Measurements from ENCODE around the gene GPC6. TPM values are rescaled to one million over a fixed set of nuclear protein-coding genes. Genes with fewer than 3 reads are reported as not detected.

GPC6 gene
- polyA plus RNA-seq, 1 donor (not counting 4 experiments of a cell fraction or from before 2014, with no cell fraction given): 0.42 TPM

GRCh38 chr13:93249364-93250306 is 23.0 kb downstream of the GPC6 start:
- Histone ChIP-seq H3K4me1 (ENCODE audit: control insufficient read depth, extremely low read depth, insufficient read depth, low read length) (peaks cover 9% of the 10 kb centered on the region), H3K9me3 (ENCODE audit: control insufficient read depth, low read depth, low read length) (no peaks in the 10 kb centered on the region), H3K4me3 (ENCODE audit: control insufficient read depth in 2 of 3, extremely low read depth in 1 of 3, insufficient read depth in 2 of 3, low read depth in 1 of 3, low read length in 3 of 3) (no peak overlapping the region), H3K27me3 (ENCODE audit: control insufficient read depth, extremely low read depth, insufficient read depth, low read length) (no peaks in the 10 kb centered on the region), H2AFZ (ENCODE audit: control insufficient read depth, low read length) (peak overlapping the region; percentile 59), H4K20me1 (ENCODE audit: control insufficient read depth, extremely low read depth, insufficient read depth, low read length) (no peaks in the 10 kb centered on the region), H3K4me2 (ENCODE audit: control insufficient read depth, extremely low read depth, insufficient read depth, low read depth, low read length) (no peak overlapping the region), H3K9ac (ENCODE audit: control insufficient read depth, extremely low read depth, insufficient read depth, low read length) (no peak overlapping the region), H3K9me1 (ENCODE audit: control insufficient read depth, extremely low read depth, insufficient read depth, low read length) (no peaks in the 10 kb centered on the region), H3K27ac (ENCODE audit: control insufficient read depth, insufficient read depth, low read length) (no peak overlapping the region), H3K36me3 (ENCODE audit: control insufficient read depth in 2 of 2, extremely low read depth in 1 of 2, insufficient read depth in 2 of 2, low read length in 2 of 2) (no peaks in the 10 kb centered on the region), H3K79me2 (ENCODE audit: control insufficient read depth, insufficient read depth, low read length) (no peaks in the 10 kb centered on the region)
- FAIRE-seq (peak; percentile 48), DNase-seq (ENCODE audit: low read depth, low spot score) (no peak)
- TF ChIP-seq EZH2 (IDR thresholded peaks at IDR 0.05; ENCODE audit: low read length): no peak
- no peak for TF ChIP-seq CTCF (optimal IDR thresholded peaks at IDR 0.05 in 1 of 3, IDR thresholded peaks at IDR 0.05 in 1 of 3, conservative IDR thresholded peaks at IDR 0.05 in 1 of 3; ENCODE audit: extremely low read depth in 1 of 3, insufficient read depth in 2 of 3, low read length in 3 of 3)
- dilution Hi-C loops (cut with MboI; ENCODE audit: extremely low pct_ligation_motif_present, low sequenced_read_pairs): no loop called here

GRCh38 chr13:93254775-93255174 is 28.2 kb downstream of the GPC6 start:
- dilution Hi-C loops (cut with MboI; ENCODE audit: extremely low pct_ligation_motif_present, low sequenced_read_pairs): no loop called here

More at GRCh38 chr13:93254775-93255174, 28.2 kb downstream of the GPC6 start:
- no peak for TF ChIP-seq CTCF (optimal IDR thresholded peaks at IDR 0.05 in 1 of 3, IDR thresholded peaks at IDR 0.05 in 1 of 3, conservative IDR thresholded peaks at IDR 0.05 in 1 of 3; ENCODE audit: extremely low read depth in 1 of 3, insufficient read depth in 2 of 3, low read length in 3 of 3)
- no peak for TF ChIP-seq EZH2 (IDR thresholded peaks at IDR 0.05; ENCODE audit: low read length)
- H3K9me1 ChIP-seq (ENCODE audit: control insufficient read depth, extremely low read depth, insufficient read depth, low read length): no peaks in the 10 kb centered on the region
- H3K27ac ChIP-seq (ENCODE audit: control insufficient read depth, insufficient read depth, low read length): no peak overlapping the region
- no peaks in the 10 kb centered on the region for H3K9me3 ChIP-seq (ENCODE audit: control insufficient read depth, low read depth, low read length)
- H3K79me2 ChIP-seq (ENCODE audit: control insufficient read depth, insufficient read depth, low read length): no peaks in the 10 kb centered on the region
- H3K4me1 ChIP-seq (ENCODE audit: control insufficient read depth, extremely low read depth, insufficient read depth, low read length): peaks cover 2% of the 10 kb centered on the region
- H3K9ac ChIP-seq (ENCODE audit: control insufficient read depth, extremely low read depth, insufficient read depth, low read length): no peak overlapping the region
- no peak overlapping the region for H3K4me3 ChIP-seq (ENCODE audit: control insufficient read depth in 2 of 3, extremely low read depth in 1 of 3, insufficient read depth in 2 of 3, low read depth in 1 of 3, low read length in 3 of 3)
- DNase-seq (ENCODE audit: low read depth, low spot score) (no peak), FAIRE-seq (no peak)
- no peaks in the 10 kb centered on the region for H4K20me1 ChIP-seq (ENCODE audit: control insufficient read depth, extremely low read depth, insufficient read depth, low read length)
- no peaks in the 10 kb centered on the region for H3K36me3 ChIP-seq (ENCODE audit: control insufficient read depth in 2 of 2, extremely low read depth in 1 of 2, insufficient read depth in 2 of 2, low read length in 2 of 2)
- H3K27me3 ChIP-seq (ENCODE audit: control insufficient read depth, extremely low read depth, insufficient read depth, low read length): no peaks in the 10 kb centered on the region
- no peak overlapping the region for H2AFZ ChIP-seq (ENCODE audit: control insufficient read depth, low read length)
- H3K4me2 ChIP-seq (ENCODE audit: control insufficient read depth, extremely low read depth, insufficient read depth, low read depth, low read length): no peak overlapping the region

Measured in keratinocyte (primary cell).